SK-N-SH treated with all-trans-retinoic acid at 6 μM for 48 hours (cell line): ENCODE data around the gene PDRG1.
A peak's percentile ranks its signal among the peaks of the same experiment; 100 is the strongest.

Experiments used
- ATAC-seq: fragments of 200-7000 bp; cut with Tn5 transposase; 3 replicates; pipeline ENCODE4 v1.9.1; 2020; ENCODE audit warnings: mild to moderate bottlenecking, moderate library complexity
- ARNTL ChIP-seq: fragments of 450-650 bp; formaldehyde crosslinking; IDR thresholded peaks from 2 replicates; pipeline ENCODE4 v1.5.0; 2020; ENCODE audit warnings: low read depth, mild to moderate bottlenecking, moderate library complexity, borderline replicate concordance
- BACH2 ChIP-seq: fragments of 250-450 bp; sonication (Bioruptor Pico); IDR thresholded peaks from 2 replicates; pipeline ENCODE4 v1.9.0; 2021; ENCODE audit warnings: mild to moderate bottlenecking, borderline replicate concordance
- CSDC2 ChIP-seq: fragments of 250-450 bp; sonication (Bioruptor Pico); IDR thresholded peaks from 2 replicates; pipeline ENCODE4 v1.5.0; 2020; ENCODE audit warnings: mild to moderate bottlenecking, moderate library complexity
- ESRRG ChIP-seq: fragments of 250-450 bp; sonication (Bioruptor Pico); IDR thresholded peaks from 2 replicates; pipeline ENCODE4 v1.6.1; 2021; ENCODE audit warnings: mild to moderate bottlenecking
- GLIS3 ChIP-seq: fragments of 250-450 bp; sonication (Bioruptor Pico); IDR thresholded peaks from 2 replicates; pipeline ENCODE4 v1.5.0; 2020; ENCODE audit warnings: mild to moderate bottlenecking, moderate library complexity
- ISL1 ChIP-seq: fragments of 250-450 bp; sonication (Bioruptor Pico); IDR thresholded peaks from 2 replicates; pipeline ENCODE4 v2.1.2; 2022; ENCODE audit warnings: mild to moderate bottlenecking, moderate library complexity
- RARB ChIP-seq: fragments of 250-450 bp; sonication (Bioruptor Pico); IDR thresholded peaks from 2 replicates; pipeline ENCODE4 v1.8.0; 2021; ENCODE audit warnings: mild to moderate bottlenecking, moderate library complexity
- SNAI2 ChIP-seq: fragments of 250-450 bp; sonication (Bioruptor Pico); IDR thresholded peaks from 2 replicates; pipeline ENCODE4 v1.5.0; 2020; ENCODE audit warnings: mild to moderate bottlenecking, moderate library complexity
- TCF4 ChIP-seq: fragments of 250-450 bp; sonication (Bioruptor Pico); IDR thresholded peaks from 2 replicates; pipeline ENCODE4 v1.8.0; 2021; ENCODE audit warnings: mild to moderate bottlenecking, moderate library complexity, borderline replicate concordance
- TOX ChIP-seq: fragments of 250-450 bp; sonication (Bioruptor Pico); IDR thresholded peaks from 2 replicates; pipeline ENCODE4 v1.8.0; 2021; ENCODE audit warnings: mild to moderate bottlenecking, moderate library complexity, borderline replicate concordance
- ZFP3 ChIP-seq: fragments of 250-450 bp; sonication (Bioruptor Pico); IDR thresholded peaks from 2 replicates; pipeline ENCODE4 v1.5.0; 2020; ENCODE audit warnings: mild to moderate bottlenecking, moderate library complexity
- ZFP30 ChIP-seq: fragments of 450-650 bp; formaldehyde crosslinking; IDR thresholded peaks from 2 replicates; pipeline ENCODE4 v1.5.0; 2022; ENCODE audit warnings: mild to moderate bottlenecking, moderate library complexity
- ZNF565 ChIP-seq: fragments of 450-650 bp; formaldehyde crosslinking; conservative IDR thresholded peaks from 2 replicates; pipeline ENCODE4 v1.5.0; 2020; ENCODE audit warnings: low read depth, mild to moderate bottlenecking, moderate library complexity
- ZNF70 ChIP-seq: fragments of 450-650 bp; formaldehyde crosslinking; IDR thresholded peaks from 2 replicates; pipeline ENCODE4 v1.5.0; 2020; ENCODE audit warnings: mild to moderate bottlenecking, moderate library complexity
- ZNF8 ChIP-seq: fragments of 450-650 bp; formaldehyde crosslinking; IDR thresholded peaks from 2 replicates; pipeline ENCODE4 v1.5.0; 2020; ENCODE audit warnings: mild to moderate bottlenecking, moderate library complexity
- TF ChIP-seq, protein P1 (sequence below): fragments of 250-450 bp; sonication (Bioruptor Pico); IDR thresholded peaks from 2 replicates; pipeline ENCODE4 v1.5.1; 2021; ENCODE audit warnings: mild to moderate bottlenecking, moderate library complexity
- TF ChIP-seq, protein P2 (sequence below): fragments of 250-450 bp; sonication (Bioruptor Pico); IDR thresholded peaks from 2 replicates; pipeline ENCODE4 v1.8.0; 2020; ENCODE audit warnings: mild to moderate bottlenecking, moderate library complexity, borderline replicate concordance
- TF ChIP-seq, protein P3 (sequence below): fragments of 250-450 bp; sonication (Bioruptor Pico); IDR thresholded peaks from 2 replicates; pipeline ENCODE4 v1.8.0; 2021; ENCODE audit warnings: low read depth, mild to moderate bottlenecking, moderate library complexity, borderline replicate concordance

The PDRG1 gene

DNA sequence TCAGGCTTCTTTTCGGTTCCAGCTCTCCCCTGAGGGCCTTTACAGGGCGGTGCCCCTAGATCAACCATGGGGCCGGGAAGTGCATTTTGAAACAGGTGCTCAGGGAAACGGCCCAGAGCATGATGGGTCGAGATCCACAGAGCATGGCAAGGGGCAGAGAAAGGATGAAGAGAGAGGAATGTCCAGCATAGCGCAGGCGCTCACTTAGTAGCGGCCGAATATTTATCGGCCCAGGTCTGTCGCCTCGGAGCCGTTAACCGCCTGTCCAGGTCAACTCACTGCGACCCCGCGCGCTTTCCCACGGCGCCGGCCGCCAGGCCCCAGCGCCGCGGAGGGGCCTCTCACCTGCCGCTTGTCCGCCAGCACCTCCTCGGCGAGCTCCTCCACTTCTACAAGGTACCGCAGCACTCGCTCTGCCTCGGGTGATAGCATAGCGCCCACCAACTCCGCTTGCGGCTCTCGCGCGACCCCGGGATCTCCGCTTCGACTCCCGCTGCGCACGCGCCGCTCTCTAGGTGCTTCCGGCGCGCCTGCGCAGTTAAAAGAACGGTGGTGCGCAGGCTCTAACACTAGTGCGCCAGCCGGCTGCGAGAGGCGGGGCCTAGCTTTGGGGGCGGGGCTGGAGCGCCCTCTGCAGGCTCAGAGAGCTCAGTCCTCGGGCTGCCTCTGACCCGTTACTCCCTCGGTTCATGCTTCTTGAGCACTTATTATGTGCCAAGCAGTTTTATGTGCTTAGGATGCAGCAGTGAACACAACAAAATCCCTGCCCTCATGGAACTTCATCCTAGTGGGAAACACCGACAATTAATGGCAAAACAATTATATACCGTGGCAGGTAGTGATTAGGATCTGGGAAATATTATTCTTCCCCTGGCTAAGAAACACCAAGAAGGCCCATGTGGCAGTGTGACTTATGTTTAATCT lies at the start of gene PDRG1:
PDRG1 (minus strand) TSS at position 517 of the 924 bp plus-strand sequence; CDS start at position 432, 85 bp downstream.
- ATAC-seq: peak; percentile 98
- TF ChIP-seq, protein P1, sequence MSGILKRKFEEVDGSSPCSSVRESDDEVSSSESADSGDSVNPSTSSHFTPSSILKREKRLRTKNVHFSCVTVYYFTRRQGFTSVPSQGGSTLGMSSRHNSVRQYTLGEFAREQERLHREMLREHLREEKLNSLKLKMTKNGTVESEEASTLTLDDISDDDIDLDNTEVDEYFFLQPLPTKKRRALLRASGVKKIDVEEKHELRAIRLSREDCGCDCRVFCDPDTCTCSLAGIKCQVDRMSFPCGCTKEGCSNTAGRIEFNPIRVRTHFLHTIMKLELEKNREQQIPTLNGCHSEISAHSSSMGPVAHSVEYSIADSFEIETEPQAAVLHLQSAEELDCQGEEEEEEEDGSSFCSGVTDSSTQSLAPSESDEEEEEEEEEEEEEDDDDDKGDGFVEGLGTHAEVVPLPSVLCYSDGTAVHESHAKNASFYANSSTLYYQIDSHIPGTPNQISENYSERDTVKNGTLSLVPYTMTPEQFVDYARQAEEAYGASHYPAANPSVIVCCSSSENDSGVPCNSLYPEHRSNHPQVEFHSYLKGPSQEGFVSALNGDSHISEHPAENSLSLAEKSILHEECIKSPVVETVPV: no peak
- no peak for TF ChIP-seq TOX (CRISPR knock-in tag)
- TF ChIP-seq, protein P2, sequence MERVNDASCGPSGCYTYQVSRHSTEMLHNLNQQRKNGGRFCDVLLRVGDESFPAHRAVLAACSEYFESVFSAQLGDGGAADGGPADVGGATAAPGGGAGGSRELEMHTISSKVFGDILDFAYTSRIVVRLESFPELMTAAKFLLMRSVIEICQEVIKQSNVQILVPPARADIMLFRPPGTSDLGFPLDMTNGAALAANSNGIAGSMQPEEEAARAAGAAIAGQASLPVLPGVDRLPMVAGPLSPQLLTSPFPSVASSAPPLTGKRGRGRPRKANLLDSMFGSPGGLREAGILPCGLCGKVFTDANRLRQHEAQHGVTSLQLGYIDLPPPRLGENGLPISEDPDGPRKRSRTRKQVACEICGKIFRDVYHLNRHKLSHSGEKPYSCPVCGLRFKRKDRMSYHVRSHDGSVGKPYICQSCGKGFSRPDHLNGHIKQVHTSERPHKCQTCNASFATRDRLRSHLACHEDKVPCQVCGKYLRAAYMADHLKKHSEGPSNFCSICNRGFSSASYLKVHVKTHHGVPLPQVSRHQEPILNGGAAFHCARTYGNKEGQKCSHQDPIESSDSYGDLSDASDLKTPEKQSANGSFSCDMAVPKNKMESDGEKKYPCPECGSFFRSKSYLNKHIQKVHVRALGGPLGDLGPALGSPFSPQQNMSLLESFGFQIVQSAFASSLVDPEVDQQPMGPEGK: no peak
- no peak for TF ChIP-seq ZFP3 (CRISPR knock-in tag)
- no peak for TF ChIP-seq RARB (CRISPR knock-in tag)
- no peak for TF ChIP-seq ZNF8 (CRISPR knock-in tag)
- TF ChIP-seq TCF4: no peak

DNA sequence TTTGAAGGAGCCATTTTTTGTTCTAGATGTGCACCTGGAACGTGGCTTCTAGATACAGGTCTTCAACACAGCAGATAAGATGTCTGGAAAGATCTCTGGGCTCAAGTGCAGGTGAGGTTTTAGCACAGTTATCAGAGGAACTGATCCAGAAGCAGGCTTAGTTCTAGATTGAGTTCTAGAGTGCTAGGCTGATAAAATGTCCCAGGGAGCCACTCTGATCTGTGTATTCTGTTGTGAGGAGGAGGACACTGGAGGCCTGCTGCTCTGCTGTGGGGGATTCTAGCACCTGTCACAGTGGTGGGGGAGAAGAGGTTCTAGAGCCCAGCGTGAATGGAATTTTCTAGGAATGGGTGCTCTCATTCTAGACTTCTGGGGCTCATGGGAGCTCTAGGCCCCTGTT lies 46.4 kb upstream of the PDRG1 start:
- TF ChIP-seq ZNF565 (CRISPR knock-in tag) (no peak), CSDC2 (no peak), BACH2 (no peak), ZNF70 (CRISPR knock-in tag) (no peak), ARNTL (CRISPR knock-in tag) (no peak), TCF4 (no peak), ZNF8 (CRISPR knock-in tag) (no peak), ZFP30 (CRISPR knock-in tag) (no peak), ESRRG (CRISPR knock-in tag) (no peak), GLIS3 (CRISPR knock-in tag) (no peak), TOX (CRISPR knock-in tag) (no peak)
- TF ChIP-seq, protein P2: no peak
- TF ChIP-seq, protein P1: no peak
- TF ChIP-seq, protein P3, sequence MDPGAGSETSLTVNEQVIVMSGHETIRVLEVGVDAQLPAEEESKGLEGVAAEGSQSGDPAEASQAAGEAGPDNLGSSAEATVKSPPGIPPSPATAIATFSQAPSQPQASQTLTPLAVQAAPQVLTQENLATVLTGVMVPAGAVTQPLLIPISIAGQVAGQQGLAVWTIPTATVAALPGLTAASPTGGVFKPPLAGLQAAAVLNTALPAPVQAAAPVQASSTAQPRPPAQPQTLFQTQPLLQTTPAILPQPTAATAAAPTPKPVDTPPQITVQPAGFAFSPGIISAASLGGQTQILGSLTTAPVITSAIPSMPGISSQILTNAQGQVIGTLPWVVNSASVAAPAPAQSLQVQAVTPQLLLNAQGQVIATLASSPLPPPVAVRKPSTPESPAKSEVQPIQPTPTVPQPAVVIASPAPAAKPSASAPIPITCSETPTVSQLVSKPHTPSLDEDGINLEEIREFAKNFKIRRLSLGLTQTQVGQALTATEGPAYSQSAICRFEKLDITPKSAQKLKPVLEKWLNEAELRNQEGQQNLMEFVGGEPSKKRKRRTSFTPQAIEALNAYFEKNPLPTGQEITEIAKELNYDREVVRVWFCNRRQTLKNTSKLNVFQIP (CRISPR knock-in tag): no peak
- no peak for ATAC-seq

DNA sequence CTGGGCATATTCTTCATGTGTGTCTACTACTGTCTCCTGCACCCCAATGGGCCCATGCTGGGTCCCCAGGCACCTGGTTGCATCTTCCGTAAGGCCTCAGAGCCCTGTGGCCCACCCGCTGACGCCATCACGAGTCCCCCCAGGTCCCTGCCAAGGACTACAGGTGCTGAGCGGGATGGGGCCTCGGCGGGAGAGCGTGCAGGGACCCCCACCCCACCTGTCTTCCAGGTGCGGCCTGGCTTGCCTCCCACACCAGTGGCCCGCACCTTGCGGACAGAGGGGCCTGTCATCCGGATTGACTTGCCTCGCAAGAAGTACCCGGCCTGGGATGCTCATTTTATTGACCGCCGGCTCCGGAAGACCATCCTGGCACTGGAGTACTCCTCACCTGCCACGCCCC lies 45.1 kb upstream of the PDRG1 start:
- no peak for ATAC-seq
- no peak for TF ChIP-seq ISL1 (CRISPR knock-in tag)
- no peak for TF ChIP-seq BACH2
- TF ChIP-seq TOX (CRISPR knock-in tag): no peak
- no peak for TF ChIP-seq ZNF565 (CRISPR knock-in tag)
- TF ChIP-seq, protein P1: no peak
- no peak for TF ChIP-seq TCF4
- no peak for TF ChIP-seq SNAI2 (CRISPR knock-in tag)
- TF ChIP-seq ZFP3 (CRISPR knock-in tag): no peak
